Left lung (tissue), 10 donors: ENCODE data around the gene DIP2C. TPM values are rescaled to one million over a fixed set of nuclear protein-coding genes. Genes with fewer than 3 reads are reported as not detected.

Experiments used
- ATAC-seq: fragments of 200-7000 bp; cut with Tn5 transposase; one replicate; pipeline ENCODE4 v1.9.1; 2020; ENCODE audit warnings: moderate library complexity
- DNase-seq, 4 donors: peaks; one replicate each; pipeline ENCODE4 v3.0.0-alpha.2; 2013 to 2020
- H3K27ac ChIP-seq, 2 donors: fragments of 200-600 bp; sonication (generic) in 1 of 2; one replicate each; pipeline versions ENCODE4 v1.5.0 to v1.8.0; 2020 to 2021
- H3K27me3 ChIP-seq, 2 donors: fragments of 200-600 bp; sonication (generic) in 1 of 2; one replicate each; pipeline versions ENCODE4 v1.5.0 to v1.8.0; 2020 to 2021
- H3K36me3 ChIP-seq, 2 donors: fragments of 200-600 bp; sonication (generic) in 1 of 2; one replicate each; pipeline versions ENCODE4 v1.5.0 to v1.8.0; 2020 to 2021
- H3K4me1 ChIP-seq, 2 donors: fragments of 200-600 bp; one replicate each; pipeline ENCODE4 v1.8.0; 2021
- H3K4me3 ChIP-seq, 2 donors: fragments of 200-600 bp; sonication (generic) in 1 of 2; one replicate each; pipeline versions ENCODE4 v1.5.0 to v1.8.0; 2020 to 2021; ENCODE audit warnings: mild to moderate bottlenecking in 1 of 2
- H3K9me3 ChIP-seq, 2 donors: fragments of 200-600 bp; sonication (generic) in 1 of 2; one replicate each; pipeline versions ENCODE4 v1.5.0 to v1.8.0; 2020 to 2021
- intact Hi-C, 2 donors: fragments of 100-400 bp; cut with DNase I; formaldehyde crosslinking; loops; one replicate each; pipeline versions ENCODE4 v1.11.2 to v1.14.2; 2022
- polyA plus RNA-seq, 6 donors: library from polyadenylated mRNA; unstranded; fragments of 120-200 nt; gene quantifications; one replicate each; pipeline ENCODE4 v1.2.1, GENCODE V29; 2013; ENCODE audit not compliant: insufficient read length in 6 of 6
- total RNA-seq, 2 donors: library from RNA; stranded (reverse); fragmentation: NEBNext Ultra II Directional; extraction: Animal tissue kit (Norgen Biotek cat#: 25700); gene quantifications; one replicate each; pipeline ENCODE4 v1.2.1, GENCODE V29; 2021
- TF ChIP-seq, protein P1 (sequence below), 2 donors: fragments of 200-600 bp; sonication (generic) in 1 of 2; IDR thresholded peaks; one replicate each; pipeline versions ENCODE4 v1.5.0 to v1.8.0; 2021; ENCODE audit warnings: antibody characterized with exemption in 2 of 2
- donor health status: DM: no; HTN: yes; CAD: no.
- donor health status: DM: no; HTN: no; CAD: no.

DIP2C gene
- total and polyA plus RNA-seq, 8 donors = 10.5 to 22.5 (median 19.5) TPM

DNA sequence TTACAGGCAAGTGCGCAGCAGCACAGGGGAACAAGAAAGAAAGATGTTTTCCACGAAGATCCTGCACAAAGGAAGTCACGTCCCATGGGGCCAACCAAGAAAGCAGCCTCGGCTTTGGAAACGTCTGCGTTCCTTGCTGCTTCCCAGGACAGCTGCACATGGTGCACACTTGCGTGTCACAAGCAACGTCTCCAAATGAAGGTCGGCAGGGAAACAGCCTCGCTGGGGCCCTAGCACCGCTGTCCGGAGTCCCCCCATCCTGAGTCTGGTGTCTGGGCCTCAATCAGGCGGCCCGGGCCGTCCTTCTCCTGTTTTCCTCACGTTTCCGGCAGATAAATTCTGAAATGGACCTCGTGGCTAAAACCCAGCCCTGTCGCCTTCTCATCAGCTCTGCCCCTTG is 206.2 kb downstream of the DIP2C start:
- H3K9me3 ChIP-seq = no peaks in the 10 kb centered on the region
- H3K4me1 ChIP-seq = no peaks in the 10 kb centered on the region
- ATAC-seq (no peak), DNase-seq (no peak)
- no peaks in the 10 kb centered on the region for H3K27me3 ChIP-seq
- intact Hi-C loops = no loop called here
- no peaks in the 10 kb centered on the region for H3K36me3 ChIP-seq
- TF ChIP-seq, protein P1, sequence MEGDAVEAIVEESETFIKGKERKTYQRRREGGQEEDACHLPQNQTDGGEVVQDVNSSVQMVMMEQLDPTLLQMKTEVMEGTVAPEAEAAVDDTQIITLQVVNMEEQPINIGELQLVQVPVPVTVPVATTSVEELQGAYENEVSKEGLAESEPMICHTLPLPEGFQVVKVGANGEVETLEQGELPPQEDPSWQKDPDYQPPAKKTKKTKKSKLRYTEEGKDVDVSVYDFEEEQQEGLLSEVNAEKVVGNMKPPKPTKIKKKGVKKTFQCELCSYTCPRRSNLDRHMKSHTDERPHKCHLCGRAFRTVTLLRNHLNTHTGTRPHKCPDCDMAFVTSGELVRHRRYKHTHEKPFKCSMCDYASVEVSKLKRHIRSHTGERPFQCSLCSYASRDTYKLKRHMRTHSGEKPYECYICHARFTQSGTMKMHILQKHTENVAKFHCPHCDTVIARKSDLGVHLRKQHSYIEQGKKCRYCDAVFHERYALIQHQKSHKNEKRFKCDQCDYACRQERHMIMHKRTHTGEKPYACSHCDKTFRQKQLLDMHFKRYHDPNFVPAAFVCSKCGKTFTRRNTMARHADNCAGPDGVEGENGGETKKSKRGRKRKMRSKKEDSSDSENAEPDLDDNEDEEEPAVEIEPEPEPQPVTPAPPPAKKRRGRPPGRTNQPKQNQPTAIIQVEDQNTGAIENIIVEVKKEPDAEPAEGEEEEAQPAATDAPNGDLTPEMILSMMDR (IDR thresholded peaks at IDR 0.05) = no peak
- no peak overlapping the region for H3K27ac ChIP-seq
- no peak overlapping the region for H3K4me3 ChIP-seq

DNA sequence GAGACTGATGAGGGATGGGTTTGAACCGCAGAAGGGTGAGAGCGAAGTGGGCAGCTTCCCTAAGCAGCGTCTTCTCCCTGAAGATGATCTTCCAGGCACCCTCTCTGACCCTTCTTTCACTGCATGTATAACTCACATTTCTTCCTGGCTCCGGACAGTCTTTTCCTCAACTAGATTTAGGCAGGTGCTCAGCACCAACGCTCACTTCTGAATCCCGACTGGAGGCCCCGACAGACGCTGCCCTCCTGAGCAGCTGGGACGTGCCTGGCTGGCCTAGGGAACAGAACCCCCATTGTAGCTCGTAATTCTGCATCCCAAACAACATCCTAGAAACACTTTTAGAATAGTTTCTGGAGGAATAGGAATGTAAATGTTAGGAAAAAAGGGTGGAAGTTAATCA is 206.6 kb downstream of the DIP2C start:
- H3K4me1 ChIP-seq = no peaks in the 10 kb centered on the region
- no peaks in the 10 kb centered on the region for H3K9me3 ChIP-seq
- no peaks in the 10 kb centered on the region for H3K36me3 ChIP-seq
- intact Hi-C loops = no loop called here
- TF ChIP-seq, protein P1 (IDR thresholded peaks at IDR 0.05) = no peak
- no peak overlapping the region for H3K27ac ChIP-seq
- no peak overlapping the region for H3K4me3 ChIP-seq
- no peaks in the 10 kb centered on the region for H3K27me3 ChIP-seq
- DNase-seq (no peak), ATAC-seq (no peak)

GRCh38 chr10:482051-482501 is 207.4 kb downstream of the DIP2C start:
- H3K27ac ChIP-seq = no peak overlapping the region
- intact Hi-C loops = no loop called here

DNA sequence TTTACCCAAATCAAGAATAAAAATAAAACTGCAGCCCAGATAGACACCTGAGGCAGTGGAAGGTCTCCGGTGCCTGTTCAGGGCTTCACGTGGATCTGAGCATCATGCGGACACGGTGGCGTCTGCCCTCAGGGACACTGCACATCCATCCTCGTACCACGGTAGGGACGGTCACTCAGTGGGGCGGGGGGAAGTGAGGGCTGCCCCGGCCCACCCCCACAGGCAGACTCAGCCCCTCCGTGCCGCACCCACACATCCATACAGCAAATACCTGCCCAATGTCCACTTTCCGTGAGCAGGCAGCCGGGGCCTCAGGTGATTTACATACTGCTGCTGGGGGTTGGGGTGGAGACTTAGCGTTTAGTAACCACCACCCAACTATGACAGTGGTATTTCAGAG is 207.8 kb downstream of the DIP2C start:
- intact Hi-C loops = no loop called here
- Histone ChIP-seq H3K36me3 (no peaks in the 10 kb centered on the region), H3K27ac (no peak overlapping the region), H3K27me3 (no peaks in the 10 kb centered on the region), H3K9me3 (no peaks in the 10 kb centered on the region), H3K4me3 (no peak overlapping the region), H3K4me1 (no peaks in the 10 kb centered on the region)
- DNase-seq (no peak), ATAC-seq (no peak)
- TF ChIP-seq, protein P1 (IDR thresholded peaks at IDR 0.05) = no peak

More at GRCh38 chr10:482051-482501, 207.4 kb downstream of the DIP2C start:
- Histone ChIP-seq H3K4me3 (no peak overlapping the region), H3K4me1 (no peaks in the 10 kb centered on the region), H3K27me3 (no peaks in the 10 kb centered on the region), H3K36me3 (no peaks in the 10 kb centered on the region), H3K9me3 (no peaks in the 10 kb centered on the region)
- no peak for DNase-seq
- TF ChIP-seq, protein P1 (IDR thresholded peaks at IDR 0.05) = no peak
- no peak for ATAC-seq

- TF ChIP-seq, protein P1 (IDR thresholded peaks at IDR 0.05) = no peak
- H3K36me3 ChIP-seq = no peaks in the 10 kb centered on the region
- H3K27ac ChIP-seq = no peak overlapping the region
- H3K4me3 ChIP-seq = no peak overlapping the region
- no peaks in the 10 kb centered on the region for H3K27me3 ChIP-seq
- no peak for DNase-seq
- no peaks in the 10 kb centered on the region for H3K9me3 ChIP-seq
- intact Hi-C loops = no loop called here
- H3K4me1 ChIP-seq = no peaks in the 10 kb centered on the region
- no peak for ATAC-seq
Measured at GRCh38 chr10:480928-481552, 208.4 kb downstream of the DIP2C start.
